LoVo (cell line): ENCODE data around the gene MPP3.
"Not testable (repeated sequence)": the region's sequence is repeated elsewhere in the genome, so short reads cannot be mapped to it uniquely, and the experiment has no call there.

Source experiments
- DNase-seq: peaks from one replicate; pipeline ENCODE4 v3.0.0-alpha.2; 2016; ENCODE audit warnings: low spot score

The MPP3 gene, protein sequence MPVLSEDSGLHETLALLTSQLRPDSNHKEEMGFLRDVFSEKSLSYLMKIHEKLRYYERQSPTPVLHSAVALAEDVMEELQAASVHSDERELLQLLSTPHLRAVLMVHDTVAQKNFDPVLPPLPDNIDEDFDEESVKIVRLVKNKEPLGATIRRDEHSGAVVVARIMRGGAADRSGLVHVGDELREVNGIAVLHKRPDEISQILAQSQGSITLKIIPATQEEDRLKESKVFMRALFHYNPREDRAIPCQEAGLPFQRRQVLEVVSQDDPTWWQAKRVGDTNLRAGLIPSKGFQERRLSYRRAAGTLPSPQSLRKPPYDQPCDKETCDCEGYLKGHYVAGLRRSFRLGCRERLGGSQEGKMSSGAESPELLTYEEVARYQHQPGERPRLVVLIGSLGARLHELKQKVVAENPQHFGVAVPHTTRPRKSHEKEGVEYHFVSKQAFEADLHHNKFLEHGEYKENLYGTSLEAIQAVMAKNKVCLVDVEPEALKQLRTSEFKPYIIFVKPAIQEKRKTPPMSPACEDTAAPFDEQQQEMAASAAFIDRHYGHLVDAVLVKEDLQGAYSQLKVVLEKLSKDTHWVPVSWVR

DNA sequence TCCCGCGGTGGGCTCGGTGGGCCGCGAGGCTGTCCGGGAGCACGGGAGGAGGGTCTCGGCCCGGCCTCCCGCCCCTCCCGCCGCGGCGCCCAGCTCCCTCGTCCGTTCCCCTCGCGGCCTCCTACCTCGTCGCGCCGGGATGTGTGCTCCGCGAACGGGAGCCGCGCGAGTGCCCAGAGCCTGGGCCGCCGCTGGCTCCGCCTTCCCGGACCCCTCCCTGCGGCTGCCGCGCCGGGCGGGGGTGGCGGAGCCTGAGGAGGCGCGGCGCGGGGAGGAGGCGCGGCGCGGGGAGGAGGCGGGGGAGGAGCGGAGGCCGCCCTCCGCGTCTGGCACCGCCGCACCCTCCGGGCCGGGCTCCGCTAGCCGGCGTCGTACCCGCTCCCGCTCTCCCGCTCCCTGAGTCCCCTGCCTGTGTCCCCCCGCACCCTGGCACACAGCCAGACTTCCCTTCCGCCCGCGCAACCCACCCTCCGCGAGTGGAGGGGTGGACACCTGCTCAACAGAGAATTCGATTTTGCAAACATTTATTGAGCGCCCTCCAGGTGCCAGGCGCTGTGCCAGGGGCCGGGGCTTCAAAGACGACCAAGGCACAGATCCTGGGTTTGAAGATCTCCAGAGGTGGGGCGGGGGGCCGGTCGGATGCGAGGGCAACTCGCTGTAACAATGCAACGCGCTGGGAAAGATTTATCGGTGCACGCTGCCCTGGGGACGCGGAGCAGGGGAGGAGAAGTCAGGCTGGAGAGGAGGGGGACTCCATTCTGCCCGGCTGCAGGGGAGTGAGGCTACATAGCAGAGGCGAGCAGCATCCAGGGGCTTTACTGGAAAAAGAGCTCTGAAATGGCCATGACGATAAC lies at the start of gene MPP3:
Gene MPP3 (minus strand): TSS at position 171 of the 854 bp plus-strand sequence. CDS start 1,240 bp downstream, outside the sequence.
- DNase-seq: peak; percentile 84

DNA sequence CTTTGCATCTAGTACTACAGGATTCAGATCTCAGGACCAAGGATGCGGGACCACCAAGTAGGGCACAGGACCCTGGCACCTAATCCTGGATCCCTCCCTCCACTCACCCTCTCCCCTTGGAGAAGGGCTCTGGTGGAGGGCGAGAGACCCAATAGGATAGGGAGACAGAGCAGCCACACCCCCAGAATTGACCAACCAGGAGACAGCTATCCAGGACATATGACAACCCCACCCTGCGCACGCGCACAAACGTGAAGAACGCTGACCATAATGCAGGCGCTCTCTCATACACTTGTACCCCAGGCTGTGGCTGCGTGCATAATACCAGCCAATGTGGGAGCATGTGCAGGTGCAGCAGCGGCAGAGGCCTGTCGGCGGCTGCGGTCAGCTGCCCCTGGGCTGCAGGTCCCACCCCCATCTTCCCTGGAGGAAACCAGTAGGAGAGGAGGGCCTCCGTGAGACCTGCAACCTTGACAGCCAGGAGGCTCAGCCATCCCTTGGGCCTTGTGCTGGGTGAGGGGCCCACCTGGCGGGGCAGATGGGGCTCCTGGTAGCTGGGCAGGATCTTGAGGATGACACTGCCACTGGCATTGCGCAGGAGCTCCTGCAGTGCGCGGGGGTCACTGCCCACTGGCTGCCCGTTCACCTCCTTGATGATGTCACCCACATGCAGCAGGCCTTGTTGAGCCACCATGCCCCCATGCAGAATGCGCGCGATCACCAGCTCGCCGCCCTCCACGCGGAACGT lies 49.0 kb upstream of the MPP3 start:
- DNase-seq: no peak

DNA sequence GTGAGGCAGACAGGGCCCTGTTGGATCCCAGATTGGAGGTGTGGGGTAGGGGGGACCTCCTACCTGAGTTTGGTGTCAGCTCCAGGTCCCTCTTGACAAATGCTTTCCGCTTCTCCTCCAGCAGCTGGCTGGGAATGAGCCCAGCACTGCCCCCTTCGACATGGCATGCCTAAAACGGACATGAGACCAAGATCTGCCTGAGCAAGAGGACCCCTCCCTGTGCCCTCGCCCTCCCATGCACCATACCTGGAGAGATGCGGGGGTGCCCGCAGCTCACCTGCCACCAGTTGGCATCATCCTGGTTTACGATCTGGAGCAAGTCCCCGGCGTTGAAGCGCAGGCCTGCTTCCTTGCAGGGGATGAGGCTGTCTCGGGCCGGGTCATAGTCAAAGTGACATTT lies 48.2 kb upstream of the MPP3 start:
- no peak for DNase-seq

DNA sequence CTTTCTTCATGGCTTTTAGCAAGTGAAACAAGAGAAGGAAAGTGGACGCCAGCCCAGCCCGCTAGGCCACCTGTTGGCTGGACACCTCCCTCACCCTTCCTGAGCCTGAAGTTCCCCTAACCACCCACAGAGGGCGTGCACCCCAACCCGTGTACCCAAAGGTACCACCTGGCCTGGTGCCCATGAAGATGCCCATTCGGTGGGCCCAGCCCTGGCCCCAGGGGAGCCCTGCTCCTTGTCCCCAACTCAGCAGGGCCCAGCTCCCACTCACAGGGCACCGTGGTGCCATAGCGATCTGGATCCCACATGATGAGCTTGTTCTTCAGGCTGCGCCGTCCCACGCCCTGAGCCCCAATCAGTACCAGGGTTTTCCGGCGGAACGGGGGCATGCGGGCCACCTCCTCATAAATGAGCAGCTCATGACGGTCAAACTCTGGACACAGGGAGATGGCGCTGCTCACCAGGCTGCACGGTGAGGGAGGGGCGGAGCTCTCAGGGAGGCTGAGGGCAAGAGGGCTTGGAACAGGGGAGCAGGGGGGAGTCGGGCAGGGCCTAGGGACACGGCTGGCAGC lies 47.6 kb upstream of the MPP3 start:
- peak; percentile 50 for DNase-seq

DNA sequence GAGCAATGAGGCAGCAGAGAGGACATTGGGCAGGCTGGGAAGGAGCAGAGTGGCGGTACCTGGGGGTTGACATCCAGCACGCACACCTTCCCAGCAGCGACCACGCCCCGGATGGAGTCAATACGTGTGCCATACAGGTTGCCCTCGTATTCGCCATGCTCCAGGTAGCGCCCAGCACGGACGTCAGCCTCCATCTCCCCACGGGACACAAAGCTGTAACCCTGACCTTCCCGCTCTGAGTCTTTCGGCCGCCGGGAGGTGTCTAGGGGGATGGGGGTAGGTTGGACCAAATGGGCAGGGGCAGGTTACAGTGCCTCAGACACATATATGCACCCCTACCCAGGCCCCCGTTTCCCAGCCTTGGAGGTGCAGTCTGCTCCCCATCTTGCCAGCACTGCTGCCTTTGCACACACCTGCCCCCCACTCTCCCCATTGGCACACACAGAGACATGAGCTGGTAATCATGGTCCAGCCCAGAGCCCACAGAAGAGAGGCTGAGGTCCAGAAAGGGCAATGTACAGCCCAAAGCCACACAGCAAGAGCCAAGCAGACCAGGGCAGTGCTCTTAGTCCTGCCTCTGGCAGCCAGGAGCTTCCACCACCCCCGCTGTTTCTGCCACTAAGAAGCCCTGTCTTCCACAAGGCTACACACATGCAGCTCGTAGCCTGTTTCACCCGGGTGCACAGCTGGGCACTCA lies 46.9 kb upstream of the MPP3 start:
- no peak for DNase-seq

DNA sequence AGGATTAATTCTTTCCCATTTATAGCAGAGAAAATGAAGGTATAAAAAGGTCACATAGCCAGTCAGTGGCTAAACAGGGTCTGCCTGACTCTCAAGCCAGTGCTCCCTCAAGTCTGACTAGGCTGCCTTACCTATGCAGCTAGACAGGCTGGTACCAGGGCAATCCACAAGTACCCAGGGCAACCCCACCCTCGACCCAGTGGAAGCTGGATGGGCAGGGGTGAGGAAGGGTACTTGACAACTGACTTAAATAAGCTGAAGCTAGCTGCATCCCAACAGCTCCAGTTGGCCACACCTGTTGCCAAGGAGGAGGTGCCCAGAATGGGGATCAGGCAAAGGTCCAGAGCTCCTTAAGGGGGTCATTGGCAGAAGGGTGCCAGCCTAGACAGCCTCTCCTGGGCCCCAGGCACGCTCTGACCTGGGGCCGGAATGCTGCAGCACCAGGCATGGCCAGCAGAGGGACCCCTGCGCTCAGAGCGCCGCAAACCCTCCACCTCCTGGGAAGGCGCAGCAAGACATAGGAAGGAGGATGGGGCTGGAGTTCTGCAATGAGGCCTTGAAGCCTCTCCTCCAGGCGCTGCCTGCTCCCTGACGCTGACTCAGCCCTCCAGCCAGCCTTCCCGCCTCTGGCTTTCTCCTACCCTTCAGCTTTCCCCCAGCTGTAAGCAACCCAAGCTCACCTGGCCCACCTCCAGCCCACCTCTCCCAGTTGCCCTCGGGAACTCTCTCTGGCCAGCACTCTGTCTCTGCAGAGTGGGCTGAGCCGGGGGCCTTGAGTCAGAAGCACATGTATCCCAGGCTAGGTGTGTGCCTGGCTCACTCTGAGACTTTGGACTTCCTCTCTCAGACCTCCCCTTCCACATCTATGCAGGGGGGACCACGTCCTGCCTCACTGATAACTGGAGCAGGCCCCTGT lies 45.6 kb upstream of the MPP3 start:
- peak; percentile 59 for DNase-seq

DNA sequence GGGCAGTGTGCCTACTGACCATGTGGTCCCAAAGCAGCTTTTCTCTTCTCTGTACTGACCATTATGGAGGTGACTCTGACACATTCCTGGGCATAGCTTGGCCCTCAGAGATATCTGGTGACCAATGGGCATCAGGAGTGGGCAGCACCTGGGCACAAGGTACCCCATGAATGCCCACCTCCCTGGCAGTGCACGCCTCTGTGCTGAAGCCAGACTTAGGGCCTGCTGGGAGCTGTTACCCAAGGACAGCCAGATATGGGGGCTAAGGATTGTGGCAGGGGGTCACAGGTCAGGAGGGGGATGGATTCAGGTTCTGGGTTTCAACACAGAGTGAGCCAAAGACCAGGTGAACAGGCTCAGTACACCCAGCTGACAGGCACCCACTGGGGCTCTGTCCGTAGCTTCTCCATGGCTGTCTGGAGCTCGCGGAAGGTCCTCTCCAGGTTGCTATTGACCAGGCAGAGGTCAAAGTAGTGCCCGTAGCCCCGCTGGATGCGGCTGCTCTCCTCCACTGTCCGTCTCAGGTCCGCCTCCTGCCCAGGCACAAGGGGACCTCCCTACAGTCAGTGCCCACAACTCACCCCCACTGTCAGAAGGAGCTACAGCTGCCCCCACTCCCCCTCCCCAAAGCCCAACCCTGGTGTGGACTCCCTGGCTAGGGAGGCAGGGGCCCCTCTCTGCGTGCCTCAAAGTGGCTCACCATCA lies 44.7 kb upstream of the MPP3 start:
- DNase-seq: no peak

DNA sequence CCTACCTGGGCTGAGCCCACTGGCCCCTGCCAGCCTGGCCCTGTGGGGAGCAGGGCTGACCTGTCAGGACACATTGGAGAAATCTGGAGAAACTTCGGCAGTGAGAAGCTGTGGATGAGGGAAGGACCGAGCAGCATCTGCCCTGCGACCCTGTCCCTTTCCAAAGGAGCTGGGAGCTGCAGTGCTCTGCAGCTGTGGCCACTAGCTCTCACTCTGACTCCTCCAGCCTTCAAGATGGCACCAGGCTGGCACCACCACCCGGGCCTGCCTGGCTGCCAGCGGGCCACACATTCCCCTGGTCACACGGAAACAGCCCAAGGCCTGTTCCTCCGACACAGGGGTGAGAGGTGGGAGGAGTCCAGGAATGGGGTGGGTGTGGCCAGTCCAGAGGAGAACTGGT lies 44.1 kb upstream of the MPP3 start:
- DNase-seq: no peak

DNA sequence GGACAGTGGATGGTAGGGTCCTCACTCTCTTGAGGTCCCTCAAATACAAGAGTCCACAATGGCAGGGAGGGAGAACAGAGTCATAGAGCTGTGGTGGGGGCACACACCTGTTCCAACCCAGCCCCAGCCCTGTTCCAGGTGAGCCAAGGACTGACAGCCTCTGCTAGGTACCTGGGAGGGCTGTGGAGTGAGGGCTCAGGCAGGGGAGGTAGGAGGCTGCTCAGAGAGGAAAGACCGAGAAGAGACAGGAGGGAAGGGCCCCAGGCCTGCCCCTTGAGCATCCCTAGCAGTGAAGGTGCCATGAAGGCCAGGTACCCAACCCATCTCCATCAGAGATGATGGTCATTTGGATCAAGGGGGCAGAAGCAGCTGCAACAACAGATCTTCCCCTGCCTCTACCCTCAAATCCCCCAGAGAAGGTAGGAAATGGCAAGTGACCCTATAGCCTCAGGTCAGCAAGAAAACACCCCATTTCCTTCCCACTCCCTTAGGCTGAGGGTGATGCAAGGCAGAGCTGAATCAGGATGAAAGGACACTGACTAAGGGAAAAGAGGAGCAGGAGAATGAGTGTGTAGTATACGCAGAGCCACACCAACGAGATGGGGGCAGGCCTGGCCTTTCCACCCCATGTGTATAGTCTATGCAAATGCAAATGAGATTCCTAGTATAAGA lies 42.7 kb upstream of the MPP3 start:
- no peak for DNase-seq

DNA sequence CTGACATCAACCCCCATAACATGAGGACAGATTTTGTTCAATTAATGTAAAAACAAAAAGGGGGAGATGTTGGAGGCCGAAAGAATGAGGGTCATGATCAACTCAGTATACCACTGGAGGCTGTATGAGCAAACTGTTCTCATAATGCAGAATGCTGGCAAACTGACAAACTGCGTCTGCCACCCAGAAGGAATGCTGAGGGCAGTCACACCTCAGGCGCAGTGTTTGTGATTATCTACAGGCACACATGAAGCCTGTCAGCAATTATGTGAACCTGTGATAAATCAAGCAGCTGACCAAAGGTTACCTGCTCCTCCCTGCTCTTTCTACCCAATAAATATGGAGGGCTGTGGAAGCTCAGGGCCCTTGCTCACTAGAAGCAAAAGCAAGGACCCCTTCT lies 41.3 kb upstream of the MPP3 start:
- DNase-seq: peak; percentile 7

DNA sequence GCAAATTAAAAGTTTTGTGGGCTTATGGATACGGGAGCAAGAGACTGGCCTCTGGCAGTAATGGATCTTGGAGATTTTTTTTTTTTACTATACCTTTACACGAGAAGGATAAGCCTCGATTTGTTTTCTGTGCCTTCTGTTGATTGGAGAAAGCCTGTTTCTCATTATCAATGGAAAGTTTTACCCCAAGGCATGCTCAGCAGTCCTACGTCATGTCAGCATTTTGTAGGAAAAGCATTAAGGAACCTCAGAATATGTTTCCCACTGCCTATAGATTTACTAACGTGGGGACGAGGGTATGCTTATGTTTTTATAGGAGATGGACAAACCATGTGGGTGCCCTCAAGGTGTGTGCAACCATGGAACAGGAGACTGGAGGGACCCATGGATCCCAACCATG lies 40.9 kb upstream of the MPP3 start:
- no peak for DNase-seq

DNA sequence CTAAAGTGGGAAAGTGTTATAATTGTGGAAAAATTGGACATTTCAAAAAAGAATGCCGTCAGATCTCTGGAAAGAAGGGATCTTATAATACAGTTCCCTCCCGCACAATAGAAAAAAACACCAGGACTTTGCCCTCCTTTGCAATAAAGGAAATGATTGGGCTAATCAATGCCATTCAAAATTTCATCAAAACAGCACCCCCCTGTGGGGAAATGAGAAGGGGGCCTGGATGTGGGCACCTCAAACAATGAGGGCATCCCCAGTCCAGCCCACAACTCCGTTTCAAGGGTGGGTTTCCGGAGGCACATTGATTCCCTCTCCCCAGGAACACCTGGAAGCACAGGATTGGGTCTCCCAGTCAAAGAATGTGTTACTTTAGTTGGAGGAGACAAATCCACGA lies 40.1 kb upstream of the MPP3 start:
- DNase-seq: no peak

DNA sequence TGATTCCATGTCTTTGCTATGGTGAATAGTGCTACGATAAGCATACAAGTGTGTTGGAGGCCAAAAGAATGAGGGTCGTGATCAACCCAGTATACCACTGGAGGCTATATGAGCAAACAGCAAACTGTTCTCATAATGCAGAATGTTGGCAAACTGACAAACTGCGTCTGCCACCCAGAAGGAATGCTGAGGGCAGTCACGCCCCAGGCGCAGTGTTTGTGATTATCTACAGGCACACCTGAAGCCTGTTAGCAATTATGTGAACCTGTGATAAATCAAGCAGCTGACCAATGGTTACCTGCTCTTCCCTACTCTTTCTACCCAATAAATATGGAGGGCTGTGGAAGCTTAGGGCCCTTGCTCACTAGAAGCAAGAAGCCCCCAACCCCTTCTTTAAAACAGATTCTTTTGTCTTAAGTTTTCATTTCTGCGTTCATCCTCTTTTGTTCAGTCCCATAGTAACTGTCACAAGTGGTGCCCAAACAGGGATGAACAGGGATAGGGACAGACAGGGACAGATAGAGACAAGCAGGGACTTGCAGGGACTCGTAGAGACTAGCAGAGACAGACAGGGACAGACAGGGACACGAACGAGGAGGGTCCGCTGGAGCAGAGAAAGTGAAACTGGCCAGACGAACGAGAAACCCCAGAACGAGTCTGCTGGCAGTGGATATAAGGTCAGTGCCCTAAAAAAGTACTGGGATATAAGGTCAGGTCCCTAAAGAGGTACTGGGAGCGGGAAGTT lies 39.2 kb upstream of the MPP3 start:
- peak; percentile 55 for DNase-seq

DNA sequence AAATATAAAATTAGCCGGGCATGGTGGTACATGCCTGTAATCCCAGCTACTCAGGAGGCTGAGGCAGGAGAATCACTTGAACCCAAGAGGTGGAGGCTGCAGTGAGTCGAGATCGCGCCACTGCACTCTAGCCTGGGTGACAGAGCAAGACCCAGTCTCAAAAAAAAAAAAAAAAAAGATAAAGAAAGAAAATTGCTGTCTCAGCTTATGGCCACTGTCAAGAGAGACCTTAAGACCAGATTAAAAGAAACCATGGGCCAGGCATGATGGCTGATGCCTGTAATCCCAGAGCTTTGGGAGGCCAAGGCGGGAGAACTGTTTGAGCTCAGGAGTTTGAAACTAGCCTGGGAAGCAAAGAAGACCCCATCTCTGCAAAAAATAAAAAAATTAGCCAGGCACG lies 36.1 kb upstream of the MPP3 start:
- not testable (repeated sequence) for DNase-seq

DNA sequence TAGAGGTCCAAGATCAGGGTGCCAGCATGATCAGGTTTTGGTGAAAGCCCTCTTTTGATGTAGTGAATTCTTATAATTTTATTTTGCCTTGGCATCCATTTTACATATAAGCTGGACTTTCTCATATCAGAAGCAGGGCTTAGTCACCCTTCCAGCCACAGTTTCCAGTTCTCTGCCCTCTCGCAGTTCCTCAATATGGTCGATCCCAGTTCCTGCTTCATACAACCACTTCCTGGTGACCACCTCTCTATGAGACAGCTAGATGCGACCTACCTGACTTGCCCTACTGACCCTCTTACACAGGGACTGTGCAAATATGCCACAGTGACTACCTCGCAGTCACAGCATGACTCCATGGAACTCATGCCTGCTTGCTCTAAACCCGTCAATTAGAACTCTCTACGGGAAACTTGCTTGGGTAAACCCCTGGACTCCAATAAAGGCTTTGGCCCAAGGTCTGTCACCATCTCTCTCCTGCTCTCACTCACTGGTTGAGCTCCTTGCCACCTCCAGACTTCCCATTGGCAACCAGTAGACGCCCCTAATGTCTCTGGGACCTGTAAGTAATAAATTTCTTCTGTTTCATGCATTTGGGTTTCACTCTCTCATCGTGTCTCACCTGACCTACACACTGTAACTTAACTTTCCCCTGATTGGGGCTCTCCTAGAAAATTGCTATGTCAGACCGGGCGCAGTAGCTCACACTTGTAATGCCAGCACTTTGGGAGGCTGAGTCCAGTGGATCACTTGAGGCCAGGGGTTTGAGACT lies 35.5 kb upstream of the MPP3 start:
- no peak for DNase-seq

DNA sequence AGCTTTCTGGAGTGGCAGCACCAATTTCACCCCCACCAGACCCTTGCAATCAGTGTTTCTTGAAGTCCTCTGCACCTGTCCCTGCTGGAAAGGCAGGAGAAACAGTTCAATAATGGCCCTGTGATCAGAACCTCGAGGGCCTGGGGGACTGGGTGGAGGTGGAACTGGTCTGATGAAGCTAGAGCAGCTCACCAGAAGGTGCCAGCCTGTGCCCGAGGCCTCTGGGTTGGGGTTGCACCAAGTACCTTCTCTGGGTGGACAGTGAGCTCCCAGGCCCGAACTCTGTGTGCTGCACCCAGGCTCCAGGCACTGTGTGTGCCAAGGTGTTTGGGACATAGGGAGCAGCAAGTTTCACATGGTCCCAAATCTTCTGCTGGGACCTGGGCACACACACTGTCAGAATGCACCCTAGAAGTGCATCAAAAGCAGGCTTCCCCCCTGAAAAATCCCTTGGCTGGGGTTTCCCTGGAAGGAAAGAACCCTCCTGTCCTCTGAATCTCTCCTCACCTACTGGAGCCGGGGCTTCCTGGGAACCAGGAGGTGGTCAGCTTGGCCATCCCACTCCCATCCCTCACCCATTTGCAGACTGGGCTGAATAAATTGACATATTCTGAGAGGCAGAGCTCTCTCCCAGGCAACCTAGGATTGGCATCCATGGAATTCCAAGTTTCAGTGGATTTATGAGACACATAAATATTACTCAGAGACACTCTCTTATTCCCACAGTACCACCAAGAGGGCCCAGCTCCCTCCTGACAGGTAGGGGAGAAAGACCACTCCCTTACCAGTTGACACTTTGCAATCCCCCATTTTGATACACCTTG lies 31.4 kb upstream of the MPP3 start:
- no peak for DNase-seq
